Peyer's patch (tissue), 4 donors: Measurements from ENCODE around the gene ARIH1.

Experiments used
- CTCF ChIP-seq, 6 experiments: fragments of 450-650 bp in 4 of 6; fragments of 200-600 bp in 2 of 6; sonication (generic) in 1 of 6; IDR thresholded peaks; one replicate each; pipeline ENCODE4 v1.5.1; 2017 to 2019; ENCODE audit warnings: antibody characterized with exemption in 6 of 6, mild to moderate bottlenecking in 3 of 6, moderate library complexity in 1 of 6
- POLR2A ChIP-seq, 2 donors: fragments of 450-650 bp; IDR thresholded peaks; one replicate each; pipeline ENCODE4 v1.5.1; 2017; ENCODE audit warnings: antibody characterized with exemption in 2 of 2, mild to moderate bottlenecking in 2 of 2, moderate library complexity in 2 of 2

DNA sequence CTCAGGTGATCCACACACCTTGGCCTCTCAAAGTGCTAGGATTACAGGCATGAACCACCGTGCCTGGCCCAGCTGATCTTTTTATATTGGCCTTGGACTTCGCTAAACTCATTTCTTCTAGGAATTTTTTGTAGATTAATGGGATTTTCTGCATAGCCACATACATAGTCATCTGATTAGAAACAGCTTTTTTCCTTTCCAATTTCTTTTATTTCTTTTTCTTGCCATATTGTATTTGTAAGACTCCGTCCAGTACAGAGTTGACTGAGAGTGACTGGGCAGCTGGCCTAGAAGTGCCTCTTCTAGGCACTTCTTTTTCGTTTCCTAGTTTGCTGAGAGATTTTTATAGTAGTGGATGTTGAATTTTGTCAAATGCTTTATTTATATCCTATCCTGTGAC is 37.4 kb downstream of the ARIH1 start:
- no peak for TF ChIP-seq CTCF (IDR thresholded peaks at IDR 0.05)
- no peak for TF ChIP-seq POLR2A (IDR thresholded peaks at IDR 0.05)
